Heart right ventricle (tissue), 16 donors: Measurements from ENCODE around the gene CHRDL1. TPM values are rescaled to one million over a fixed set of nuclear protein-coding genes. Genes with fewer than 3 reads are reported as not detected.

Experiments used
- ATAC-seq, 8 donors: fragments of 200-7000 bp; cut with Tn5 transposase; one replicate each; pipeline ENCODE4 v1.9.1; 2020; ENCODE audit warnings: mild to moderate bottlenecking in 8 of 8, moderate library complexity in 8 of 8, moderate number of reproducible peaks in 1 of 8
- DNase-seq, 2 donors: peaks; one replicate each; pipeline ENCODE4 v3.0.0-alpha.2; 2020
- H3K27ac ChIP-seq, 10 donors: fragments of 200-600 bp; sonication (generic) in 2 of 10; one replicate each; pipeline versions ENCODE4 v1.5.0 to v1.8.0; 2020 to 2022; ENCODE audit warnings: mild to moderate bottlenecking in 3 of 10
- H3K27me3 ChIP-seq, 7 donors: fragments of 200-600 bp; one replicate each; pipeline ENCODE4 v1.8.0; 2021 to 2022; ENCODE audit warnings: mild to moderate bottlenecking in 2 of 7
- H3K36me3 ChIP-seq, 9 donors: fragments of 200-600 bp; sonication (generic) in 1 of 9; one replicate each; pipeline versions ENCODE4 v1.5.0 to v1.8.0; 2020 to 2022; ENCODE audit warnings: mild to moderate bottlenecking in 2 of 9
- H3K4me1 ChIP-seq, 9 donors: fragments of 200-600 bp; sonication (generic) in 1 of 9; one replicate each; pipeline versions ENCODE4 v1.5.0 to v1.8.0; 2020 to 2022; ENCODE audit warnings: mild to moderate bottlenecking in 4 of 9
- H3K4me3 ChIP-seq, 10 donors: fragments of 200-600 bp; sonication (generic) in 2 of 10; one replicate each; pipeline versions ENCODE4 v1.5.0 to v1.8.0; 2020 to 2022; ENCODE audit warnings: mild to moderate bottlenecking in 7 of 10, moderate library complexity in 2 of 10
- H3K9me3 ChIP-seq, 11 donors: fragments of 200-600 bp in 10 of 11; sonication (generic) in 2 of 11; one replicate each; pipeline versions ENCODE4 v1.5.0 to v1.8.0; 2013 to 2022; ENCODE audit warnings: mild to moderate bottlenecking in 2 of 11, control low read depth in 1 of 11, moderate library complexity in 1 of 11
- WGBS, 2 donors: extraction: QIAGEN DNeasy Blood & Tissue Kit; methylation state at CpG; one replicate each; pipeline ENCODE4 v1.1.7; 2013; ENCODE audit warnings: inconsistent platforms in 1 of 2; 5-methylcytosine and 5-hydroxymethylcytosine counted together
- intact Hi-C, 10 donors: fragments of 100-400 bp; cut with DNase I; formaldehyde crosslinking; loops; one replicate each; pipeline versions ENCODE4 v1.11.1 to v1.14.2; 2022
- polyA plus RNA-seq, 2 donors: library from polyadenylated mRNA; stranded (reverse); fragments of 200-250 nt; gene quantifications; one replicate each; pipeline ENCODE4 v1.2.3, GENCODE V29; 2013
- total RNA-seq, 10 donors: library from RNA; stranded (reverse); fragmentation: NEBNext Ultra II Directional in 3 of 10; extraction: Animal tissue kit (Norgen Biotek cat#: 25700) in 3 of 10; gene quantifications; one replicate each; pipeline versions ENCODE4 v1.2.1 to v1.2.4, GENCODE V29; 2021 to 2023
- TF ChIP-seq, protein P1 (sequence below), 9 donors: fragments of 200-600 bp; sonication (generic) in 2 of 9; IDR thresholded peaks; one replicate each; pipeline versions ENCODE4 v1.5.0 to v1.8.0; 2021 to 2022; ENCODE audit warnings: antibody characterized with exemption in 9 of 9, mild to moderate bottlenecking in 5 of 9, moderate library complexity in 1 of 9
- donor health status: Arrhythmogenic right ventricular cardiomyopathy.
- donor health status: ischemic (EF 13 %, LVEDD 7.1; RV severe dilation, severe dysfunction).
- donor health status: healthy with polysubstance abuse.
- donor health status: DM: no; HTN: yes; CAD: no.
- donor health status: DM: no; HTN: no; CAD: no.
- donor health status: ischemic (EF 25% LVEDD 6.9; RV normal size, moderate dysfunction).
- donor health status: ischemic (EF 25% LVEDD 5.7; RV mildly dilated, moderate dysfunction).
- donor health status: healthy.
- donor health status: DM: yes; HTN: yes; CAD: no.
- donor health status: Ischemic cardiomyopathy.
- donor health status: ischemic (EF 35%, LVEDD 5.7; RV mildly dilated, moderate dysfunction).
- donor health status: nonischemic (EF 11% LVEDD 7.7; RV severe dilation, severe dysfunction).
- donor health status: DM: yes; HTN: yes; CAD: no.
- donor health status: PGD.
- donor health status: ischemic (EF 29% LVEDD 5.4; RV normal size, mild dysfunction).
- donor health status: nonischemic (EF 23%, LVEDD 6.1; RV moderate dilation, normal function).

The CHRDL1 gene
- total and polyA plus RNA-seq, 12 donors = 0.71 to 9.0 (median 2.6) TPM

DNA sequence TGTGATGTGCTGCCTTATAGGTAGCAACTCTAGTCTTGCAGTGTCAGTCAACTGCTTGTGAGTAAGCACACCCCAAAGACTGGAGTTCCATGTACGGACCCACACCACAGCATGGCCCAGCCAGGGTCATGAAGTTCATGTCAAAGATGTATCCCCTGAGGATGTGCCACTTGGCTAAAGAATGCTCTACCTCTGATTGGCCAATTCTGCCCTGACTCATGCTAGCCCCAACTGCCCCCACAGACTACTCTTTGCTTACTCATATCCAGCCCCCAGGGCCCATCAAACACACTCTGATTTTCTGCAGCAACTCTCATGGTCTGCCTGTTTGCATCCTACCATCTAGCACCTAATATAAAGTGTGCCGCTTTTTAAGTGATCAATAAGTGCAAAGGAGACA is 62.5 kb downstream of the CHRDL1 start:
- intact Hi-C loops = no loop called here

DNA sequence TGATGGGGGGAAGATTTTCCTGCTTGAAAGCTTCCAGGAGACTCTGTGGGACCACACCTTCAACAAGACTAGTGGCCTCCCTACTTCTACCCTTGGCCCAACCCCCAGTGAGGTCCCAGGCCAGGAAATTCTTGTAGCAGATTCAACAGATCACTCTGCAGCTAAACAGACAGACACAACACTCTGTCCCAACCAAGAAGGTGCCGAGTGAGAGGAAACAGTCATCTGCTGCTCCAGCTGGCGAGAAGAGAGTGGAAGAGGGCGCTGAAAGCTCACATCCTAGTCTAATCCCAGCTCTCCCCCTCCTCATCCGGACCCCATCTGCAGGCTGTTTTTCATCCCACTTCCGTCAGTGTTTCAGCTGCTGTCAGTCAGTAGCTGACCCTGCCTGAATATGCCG is 63.4 kb downstream of the CHRDL1 start:
- Histone ChIP-seq H3K4me3 (no peak overlapping the region), H3K4me1 (no peaks in the 10 kb centered on the region), H3K27me3 (peaks cover 0 to 32% (median 0%) of the 10 kb centered on the region in 7 donors), H3K36me3 (no peaks in the 10 kb centered on the region), H3K9me3 (no peaks in the 10 kb centered on the region), H3K27ac (no peak overlapping the region)
- 3 to 8% methylated on average over 6 of the region's 6 CpGs for WGBS, 2 donors
- TF ChIP-seq, protein P1, sequence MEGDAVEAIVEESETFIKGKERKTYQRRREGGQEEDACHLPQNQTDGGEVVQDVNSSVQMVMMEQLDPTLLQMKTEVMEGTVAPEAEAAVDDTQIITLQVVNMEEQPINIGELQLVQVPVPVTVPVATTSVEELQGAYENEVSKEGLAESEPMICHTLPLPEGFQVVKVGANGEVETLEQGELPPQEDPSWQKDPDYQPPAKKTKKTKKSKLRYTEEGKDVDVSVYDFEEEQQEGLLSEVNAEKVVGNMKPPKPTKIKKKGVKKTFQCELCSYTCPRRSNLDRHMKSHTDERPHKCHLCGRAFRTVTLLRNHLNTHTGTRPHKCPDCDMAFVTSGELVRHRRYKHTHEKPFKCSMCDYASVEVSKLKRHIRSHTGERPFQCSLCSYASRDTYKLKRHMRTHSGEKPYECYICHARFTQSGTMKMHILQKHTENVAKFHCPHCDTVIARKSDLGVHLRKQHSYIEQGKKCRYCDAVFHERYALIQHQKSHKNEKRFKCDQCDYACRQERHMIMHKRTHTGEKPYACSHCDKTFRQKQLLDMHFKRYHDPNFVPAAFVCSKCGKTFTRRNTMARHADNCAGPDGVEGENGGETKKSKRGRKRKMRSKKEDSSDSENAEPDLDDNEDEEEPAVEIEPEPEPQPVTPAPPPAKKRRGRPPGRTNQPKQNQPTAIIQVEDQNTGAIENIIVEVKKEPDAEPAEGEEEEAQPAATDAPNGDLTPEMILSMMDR (IDR thresholded peaks at IDR 0.05) = no peak
- peak; percentile 5 to 6 for DNase-seq
- intact Hi-C loops = no loop called here
- ATAC-seq = peak in 6 of 8 donors; percentile 14 to 80 (median 62)

More for the DNA sequence above, 62.5 kb downstream of the CHRDL1 start:
- Histone ChIP-seq H3K9me3 (no peaks in the 10 kb centered on the region), H3K4me1 (no peaks in the 10 kb centered on the region), H3K36me3 (no peaks in the 10 kb centered on the region), H3K27me3 (peaks cover 0 to 41% (median 0%) of the 10 kb centered on the region in 7 donors), H3K4me3 (no peak overlapping the region), H3K27ac (no peak overlapping the region)
- WGBS, 2 donors = 72 to 73% methylated on average over 2 of the region's 2 CpGs
- TF ChIP-seq, protein P1 (IDR thresholded peaks at IDR 0.05) = no peak
- ATAC-seq (no peak), DNase-seq (no peak)

DNA sequence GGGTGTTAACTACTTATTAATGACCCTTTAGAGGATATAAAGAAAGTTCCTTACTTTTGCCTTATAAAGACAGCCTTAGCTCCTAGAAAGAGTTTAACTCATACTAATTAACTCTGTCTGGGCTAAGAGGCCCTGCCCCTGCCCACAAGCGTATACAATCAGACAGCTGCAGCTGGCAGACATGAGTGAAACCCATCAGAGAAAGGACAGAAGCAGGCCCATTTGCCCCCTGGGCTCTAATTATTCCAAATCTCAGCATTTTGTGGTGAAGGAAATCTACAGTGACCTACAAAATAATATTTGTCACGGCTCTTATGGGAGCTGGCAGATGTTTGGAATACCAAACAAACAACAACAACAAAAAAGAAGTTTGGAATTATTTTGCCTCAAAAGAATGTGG is 71.8 kb downstream of the CHRDL1 start:
- TF ChIP-seq, protein P1 (IDR thresholded peaks at IDR 0.05) = no peak
- Histone ChIP-seq H3K9me3 (no peaks in the 10 kb centered on the region), H3K27ac (no peak overlapping the region), H3K4me1 (no peaks in the 10 kb centered on the region), H3K4me3 (no peak overlapping the region), H3K36me3 (no peaks in the 10 kb centered on the region), H3K27me3 (peaks cover 0 to 41% (median 0%) of the 10 kb centered on the region in 7 donors)
- 74 to 81% methylated on average over 2 of the region's 2 CpGs for WGBS, 2 donors
- ATAC-seq (no peak), DNase-seq (no peak)
- intact Hi-C loops = loop anchor here in 1 of 10 donors (2.0 kb wide), 1 partner anchor 43 kb away; no protein-coding TSS in a partner anchor

DNA sequence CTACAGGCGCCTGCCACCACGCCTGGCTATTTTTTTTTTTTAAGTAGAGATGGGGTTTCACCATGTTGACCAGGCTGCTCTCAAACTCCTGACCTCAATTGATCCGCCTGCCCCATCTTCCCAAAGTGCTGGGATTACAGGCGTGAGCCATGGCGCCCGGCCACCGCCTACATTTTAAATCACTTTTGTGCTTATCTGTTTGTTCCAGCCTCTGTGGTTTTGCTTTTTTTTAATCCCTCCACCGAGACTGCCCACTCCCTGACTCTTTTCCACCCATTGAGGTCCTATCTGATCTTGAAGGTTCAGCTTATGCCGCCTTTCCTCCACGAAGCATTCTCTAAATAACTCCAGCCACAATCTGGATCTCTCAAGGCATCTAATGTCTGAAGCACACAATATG is 73.5 kb downstream of the CHRDL1 start:
- TF ChIP-seq, protein P1 (IDR thresholded peaks at IDR 0.05) = no peak
- peaks cover 0 to 52% (median 0%) of the 10 kb centered on the region in 7 donors for H3K27me3 ChIP-seq
- no peak overlapping the region for H3K4me3 ChIP-seq
- no peaks in the 10 kb centered on the region for H3K9me3 ChIP-seq
- 83 to 84% methylated on average over 7 to 10 of the region's 10 CpGs for WGBS, 2 donors
- H3K4me1 ChIP-seq = no peaks in the 10 kb centered on the region
- DNase-seq = no peak
- intact Hi-C loops = loop anchor here in 1 of 10 donors (2.0 kb wide), 1 partner anchor 41 kb away; no protein-coding TSS in a partner anchor
- H3K36me3 ChIP-seq = no peaks in the 10 kb centered on the region
- H3K27ac ChIP-seq = no peak overlapping the region
- ATAC-seq = no peak
